GM19455 (cell line): ENCODE results near the gene BAG5.
"Not testable (repeated sequence)": the region's sequence is repeated elsewhere in the genome, so short reads cannot be mapped to it uniquely, and the experiment has no call there.

Source experiments
- ATAC-seq: cut with Tn5 transposase; IDR thresholded peaks from one replicate; pipeline ENCODE4 v1.9.1; 2021; ENCODE audit not compliant: unreplicated experiment

The BAG5 gene

DNA sequence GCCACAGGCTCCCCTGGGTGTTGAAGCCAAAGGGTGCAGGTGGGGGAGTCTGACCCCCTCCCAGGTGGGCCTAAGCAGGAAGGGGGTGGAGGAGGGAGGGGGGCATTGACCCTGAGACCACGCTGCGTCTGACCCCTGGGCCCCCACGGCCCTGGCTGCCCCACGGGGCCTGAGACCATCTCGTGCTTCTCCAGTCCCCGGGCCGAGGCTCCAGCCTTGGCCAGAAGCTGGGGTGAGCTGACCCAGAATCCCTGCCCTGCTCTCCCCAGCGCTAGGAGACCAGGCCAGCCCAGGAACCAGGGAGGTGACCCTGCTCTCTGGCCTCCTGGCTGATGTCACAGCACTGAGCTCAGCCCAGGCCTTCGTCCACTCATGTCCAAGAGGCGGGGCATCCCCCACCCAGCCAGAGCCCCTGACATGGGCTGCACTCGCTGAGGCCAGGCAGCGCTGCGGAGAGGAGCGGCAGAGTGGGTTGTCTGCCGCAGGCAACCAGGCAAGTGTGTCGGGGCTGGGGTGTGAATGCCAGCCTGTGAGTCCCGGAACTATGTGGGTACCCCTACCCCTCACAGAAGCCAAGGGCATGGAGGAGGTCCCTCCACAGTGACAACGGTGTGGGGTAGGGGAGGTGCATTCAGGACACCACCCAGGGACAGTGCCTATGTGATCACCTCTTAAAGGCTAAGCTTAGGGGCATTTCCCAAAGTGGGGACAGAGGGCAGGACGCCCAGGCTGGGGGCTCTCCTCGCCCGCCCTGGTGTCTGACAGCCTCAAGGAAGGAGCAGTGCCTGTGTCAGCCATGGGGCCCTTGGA is 27.2 kb downstream of the BAG5 start:
- no peak for ATAC-seq

GRCh38 chr14:103534576-103535061 is 27.8 kb downstream of the BAG5 start:
- ATAC-seq, result no peak

- ATAC-seq, result no peak
Observed at GRCh38 chr14:103533999-103534575, 28.4 kb downstream of the BAG5 start.

GRCh38 chr14:103533137-103533998 is 29.1 kb downstream of the BAG5 start:
- ATAC-seq, result no peak

- ATAC-seq, result no peak
Observed at GRCh38 chr14:103532216-103533136, 30.0 kb downstream of the BAG5 start.

GRCh38 chr14:103531421-103532215 is 30.8 kb downstream of the BAG5 start:
- no peak for ATAC-seq

DNA sequence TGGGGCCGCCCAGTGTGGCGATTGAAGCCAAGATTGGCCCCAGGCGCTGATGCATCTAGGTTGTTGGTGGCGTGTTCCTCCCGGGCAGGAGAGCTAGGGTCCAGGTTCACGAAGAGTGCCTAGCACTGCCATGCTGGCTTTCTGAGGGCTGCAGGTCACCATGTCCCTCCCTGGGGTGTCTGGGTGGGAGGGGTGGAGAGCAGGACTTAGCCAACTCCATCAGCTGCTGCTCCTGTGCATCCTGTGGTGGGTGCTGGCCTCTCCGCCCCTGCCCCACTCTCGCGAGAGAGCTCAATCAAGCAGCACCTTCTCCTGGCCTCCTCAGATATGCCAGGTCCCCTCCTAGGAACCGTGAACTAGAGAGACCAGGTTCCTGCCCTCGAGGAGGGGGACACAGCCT is 31.6 kb downstream of the BAG5 start:
- ATAC-seq, result no peak

DNA sequence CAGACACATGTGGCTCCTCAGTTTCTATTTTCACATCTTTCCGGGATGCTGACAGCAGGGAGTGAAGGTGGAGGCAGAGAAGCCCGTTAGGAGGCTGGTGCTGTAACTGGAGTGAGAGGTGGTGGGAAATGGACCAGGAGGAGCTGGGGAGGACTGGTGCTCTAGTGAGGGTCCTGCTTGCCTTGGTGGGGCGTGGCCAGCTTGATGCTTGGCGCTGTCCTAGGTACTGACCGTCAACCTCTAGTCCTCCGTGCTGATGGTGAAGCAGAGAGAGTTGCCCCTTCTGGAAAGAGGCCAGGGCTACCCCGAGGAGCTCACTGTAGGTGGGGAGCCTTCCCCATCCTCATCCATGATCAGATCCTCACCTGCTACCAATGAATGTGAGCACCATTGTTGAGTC is 32.1 kb downstream of the BAG5 start:
- ATAC-seq, result no peak

DNA sequence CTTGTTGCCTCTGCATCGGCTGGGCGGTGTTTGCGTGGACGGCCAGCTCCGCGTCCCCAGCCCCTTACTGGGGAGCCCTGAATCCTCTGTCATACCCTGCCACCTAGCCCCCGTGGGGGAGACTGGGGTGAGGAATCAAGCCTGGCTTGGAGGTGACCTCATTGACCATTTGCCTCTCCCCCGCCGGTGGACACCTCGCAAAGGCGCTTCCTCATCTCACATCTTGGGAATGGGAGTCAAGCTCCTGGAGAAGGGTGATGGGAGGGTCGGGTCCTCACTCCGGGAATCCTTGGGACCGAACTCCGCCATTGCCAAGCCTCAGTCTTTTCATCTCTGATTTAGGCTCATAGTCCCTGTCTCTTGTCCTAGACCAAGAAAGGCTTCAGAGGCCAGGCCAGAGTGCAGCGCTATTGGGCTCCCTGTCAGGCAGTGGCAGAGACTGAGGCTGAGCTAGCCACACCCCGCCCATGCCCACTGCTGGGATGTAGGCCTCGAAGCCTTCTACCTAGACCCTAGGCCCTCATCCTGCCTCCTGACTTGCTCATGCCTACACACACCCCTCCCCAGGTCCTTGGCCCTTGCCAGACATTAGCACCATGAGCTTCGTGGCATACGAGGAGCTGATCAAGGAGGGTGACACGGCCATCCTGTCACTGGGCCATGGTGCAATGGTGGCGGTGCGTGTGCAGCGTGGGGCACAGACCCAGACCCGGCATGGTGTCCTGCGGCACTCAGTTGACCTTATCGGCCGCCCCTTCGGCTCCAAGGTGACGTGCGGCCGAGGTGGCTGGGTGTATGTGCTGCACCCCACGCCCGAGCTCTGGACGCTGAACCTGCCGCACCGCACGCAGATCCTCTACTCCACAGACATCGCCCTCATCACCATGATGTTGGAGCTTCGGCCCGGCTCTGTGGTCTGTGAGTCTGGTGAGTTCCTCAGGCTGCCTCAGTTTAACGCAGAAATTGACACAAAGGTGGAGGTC is 32.8 kb downstream of the BAG5 start:
- ATAC-seq, result peak; percentile 2

- peak; percentile 57 for ATAC-seq
Observed at GRCh38 chr14:103528587-103529382, 33.7 kb downstream of the BAG5 start, which contains the start of gene TRMT61A. Gene TRMT61A, plus strand, starts transcription at chr14:103529196. Its CDS starts 783 bp downstream, at chr14:103529979.

- no peak for ATAC-seq
Observed at GRCh38 chr14:103528146-103528586, 34.3 kb downstream of the BAG5 start.

DNA sequence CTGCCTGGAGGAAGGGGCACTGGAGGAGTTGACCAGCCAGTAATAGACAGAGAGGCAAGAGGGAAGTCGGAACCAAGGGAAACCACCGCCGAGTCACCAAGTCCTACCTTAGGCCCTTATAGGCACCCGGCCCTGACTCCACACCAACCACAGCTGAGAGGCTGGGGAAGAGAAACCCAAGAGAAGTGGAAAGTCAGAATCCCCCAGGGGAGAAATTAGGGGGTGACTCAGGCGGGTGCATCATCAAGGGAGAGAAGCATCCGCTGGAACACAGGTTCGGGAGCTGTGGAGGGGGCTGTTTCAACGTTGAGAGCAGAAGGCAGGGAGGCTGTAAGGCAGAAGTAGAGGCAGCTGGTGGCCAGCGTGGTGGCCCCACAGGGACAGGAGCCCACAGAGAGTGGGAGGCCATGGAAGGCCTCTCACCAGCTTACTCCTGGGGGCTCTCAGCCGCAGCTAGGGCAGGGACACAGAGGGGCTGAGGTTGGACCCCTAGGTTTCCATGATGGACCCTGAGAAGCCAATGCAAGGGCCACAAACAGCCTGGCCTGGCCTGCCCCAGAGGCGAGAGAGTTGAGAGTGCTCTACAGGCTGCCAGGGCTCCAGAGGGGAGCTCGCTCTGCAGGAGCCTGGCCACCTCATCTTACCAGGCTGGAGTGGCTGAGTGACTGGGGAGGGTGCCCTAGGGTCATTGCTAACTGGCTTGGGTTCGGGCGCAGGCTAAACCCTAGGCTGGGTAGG is 34.9 kb downstream of the BAG5 start:
- ATAC-seq, result peak; percentile 42

DNA sequence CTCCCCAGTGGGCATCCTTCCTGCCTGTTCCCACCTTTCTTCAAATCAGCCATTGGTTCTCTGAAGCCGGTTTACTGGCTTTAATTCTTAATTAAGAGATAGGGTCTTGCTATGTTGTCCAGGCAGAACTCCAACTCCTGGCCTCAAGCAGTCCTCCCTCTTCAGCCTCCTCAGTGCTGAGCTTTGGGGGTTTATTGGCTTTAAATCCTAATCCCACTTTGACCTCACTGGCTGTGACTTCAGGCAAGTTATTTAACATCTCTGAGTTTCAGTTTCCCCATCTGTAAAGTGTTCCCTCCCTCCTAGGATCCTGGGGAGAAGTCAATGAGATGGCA is 35.6 kb downstream of the BAG5 start:
- no peak for ATAC-seq

DNA sequence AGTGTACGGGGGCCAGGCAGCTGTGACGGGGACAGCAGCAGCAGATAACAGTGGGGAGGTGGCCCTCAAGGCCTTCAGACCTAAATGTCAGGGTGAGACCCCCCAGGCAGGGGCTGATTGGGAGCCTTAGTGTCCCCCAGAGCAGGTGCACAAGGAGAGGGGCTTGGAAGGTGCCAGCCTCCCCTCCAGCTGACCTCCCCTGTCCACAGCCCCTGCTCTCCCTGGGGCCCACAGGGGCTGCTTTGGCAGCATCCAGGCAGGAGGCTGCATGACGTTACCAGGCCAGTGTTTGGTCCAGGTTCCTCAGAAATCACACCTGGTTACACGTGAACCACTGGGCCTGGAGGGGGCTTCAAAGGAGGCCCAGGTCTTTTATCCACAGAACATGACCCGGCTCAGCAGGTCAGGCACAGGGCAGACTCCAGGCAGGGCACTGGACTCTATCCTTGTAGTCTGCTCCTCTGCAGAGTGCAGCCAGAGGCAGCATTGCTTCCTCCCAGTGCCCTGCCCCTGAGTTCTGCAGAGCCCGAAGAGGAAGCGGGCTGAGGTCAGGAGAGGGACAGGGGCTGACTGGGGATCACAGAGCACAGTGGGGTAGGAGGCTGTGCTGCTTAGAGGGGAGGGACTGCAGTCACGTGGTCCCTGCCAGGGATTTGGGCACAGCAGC is 36.1 kb downstream of the BAG5 start:
- ATAC-seq, result no peak

DNA sequence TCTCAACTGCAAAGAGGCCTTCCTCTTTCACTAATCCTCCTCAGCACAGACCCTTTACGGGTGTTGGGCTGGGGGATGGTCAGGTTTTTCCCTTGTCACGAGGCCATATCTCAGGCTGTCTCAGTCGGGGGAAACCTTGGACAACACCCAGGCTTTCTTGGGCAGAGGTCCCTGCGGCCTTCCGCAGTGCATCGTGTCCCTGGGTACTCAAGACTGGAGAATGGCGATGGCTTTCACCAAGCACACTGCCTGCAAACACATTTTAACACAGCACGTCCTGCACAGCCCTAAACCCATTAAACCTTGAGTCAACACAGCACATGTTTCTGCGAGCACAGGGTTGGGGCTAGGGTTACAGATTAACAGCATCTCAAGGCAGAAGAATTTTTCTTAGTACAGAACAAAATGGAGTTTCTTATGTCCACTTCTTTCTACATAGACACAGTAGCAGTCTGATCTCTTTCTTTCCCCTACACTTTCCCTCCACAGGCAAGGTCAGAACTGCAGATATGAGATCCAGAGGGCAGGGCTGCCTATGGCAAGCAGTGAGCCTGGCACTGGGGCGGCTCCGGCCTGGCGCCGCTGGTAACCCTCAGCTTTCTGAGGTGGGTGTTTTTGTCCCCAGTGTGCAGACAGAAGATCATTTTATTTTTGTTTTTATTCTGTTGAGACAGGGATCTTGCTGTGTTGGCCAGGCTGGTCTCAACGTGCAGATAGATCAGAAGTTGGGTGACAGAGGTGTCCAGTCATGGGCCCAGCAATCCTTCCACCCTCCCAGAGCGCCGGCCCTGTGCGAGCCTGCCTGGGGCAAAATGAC is 36.8 kb downstream of the BAG5 start:
- ATAC-seq, result not testable (repeated sequence)
